SK-N-SH (cell line): ENCODE results near the gene TMEM209.

Experiments used
- RFX5 ChIP-seq: IDR thresholded peaks from 2 replicates; pipeline ENCODE4 v1.6.1; 2012; ENCODE audit warnings: mild to moderate bottlenecking, improper control_type of control experiment, low read length
- TF ChIP-seq, protein P1 (sequence below): fragments of 150-350 bp; IDR thresholded peaks from 2 replicates; pipeline ENCODE4 v1.6.1; 2017; ENCODE audit warnings: antibody characterized with exemption, low read length, low read depth, borderline replicate concordance
- TF ChIP-seq, protein P2 (sequence below): IDR thresholded peaks from 2 replicates; pipeline ENCODE4 v1.6.1; 2012; ENCODE audit warnings: mild to moderate bottlenecking, low read depth, low read length, moderate library complexity
- TF ChIP-seq, protein P3 (sequence below): fragments of 200-600 bp; sonication (generic); IDR thresholded peaks from 2 replicates; pipeline ENCODE4 v1.6.1; 2017; ENCODE audit warnings: antibody characterized with exemption, mild to moderate bottlenecking, moderate library complexity

DNA sequence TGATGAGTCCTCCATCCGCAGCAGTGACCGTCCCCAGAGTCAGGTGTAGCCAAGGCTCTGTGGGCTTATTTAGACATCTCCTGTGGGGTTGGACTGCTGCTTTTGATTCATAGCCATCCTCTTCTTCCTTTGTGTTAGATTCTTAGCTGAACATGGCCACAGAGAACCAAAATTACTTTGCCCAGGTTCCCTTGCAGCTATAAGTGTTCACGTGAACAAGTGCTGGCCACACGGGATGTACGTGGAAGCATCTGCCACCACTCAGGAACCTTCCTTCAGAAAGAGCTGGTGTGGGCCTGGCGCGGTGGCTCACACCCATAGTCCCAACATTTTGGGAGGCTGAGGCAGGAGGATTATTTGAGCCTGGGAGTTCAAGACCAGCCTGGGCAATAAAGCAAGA lies 49.1 kb downstream of the TMEM209 start:
- TF ChIP-seq, protein P1, sequence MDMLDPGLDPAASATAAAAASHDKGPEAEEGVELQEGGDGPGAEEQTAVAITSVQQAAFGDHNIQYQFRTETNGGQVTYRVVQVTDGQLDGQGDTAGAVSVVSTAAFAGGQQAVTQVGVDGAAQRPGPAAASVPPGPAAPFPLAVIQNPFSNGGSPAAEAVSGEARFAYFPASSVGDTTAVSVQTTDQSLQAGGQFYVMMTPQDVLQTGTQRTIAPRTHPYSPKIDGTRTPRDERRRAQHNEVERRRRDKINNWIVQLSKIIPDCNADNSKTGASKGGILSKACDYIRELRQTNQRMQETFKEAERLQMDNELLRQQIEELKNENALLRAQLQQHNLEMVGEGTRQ: no peak
- TF ChIP-seq, protein P2, sequence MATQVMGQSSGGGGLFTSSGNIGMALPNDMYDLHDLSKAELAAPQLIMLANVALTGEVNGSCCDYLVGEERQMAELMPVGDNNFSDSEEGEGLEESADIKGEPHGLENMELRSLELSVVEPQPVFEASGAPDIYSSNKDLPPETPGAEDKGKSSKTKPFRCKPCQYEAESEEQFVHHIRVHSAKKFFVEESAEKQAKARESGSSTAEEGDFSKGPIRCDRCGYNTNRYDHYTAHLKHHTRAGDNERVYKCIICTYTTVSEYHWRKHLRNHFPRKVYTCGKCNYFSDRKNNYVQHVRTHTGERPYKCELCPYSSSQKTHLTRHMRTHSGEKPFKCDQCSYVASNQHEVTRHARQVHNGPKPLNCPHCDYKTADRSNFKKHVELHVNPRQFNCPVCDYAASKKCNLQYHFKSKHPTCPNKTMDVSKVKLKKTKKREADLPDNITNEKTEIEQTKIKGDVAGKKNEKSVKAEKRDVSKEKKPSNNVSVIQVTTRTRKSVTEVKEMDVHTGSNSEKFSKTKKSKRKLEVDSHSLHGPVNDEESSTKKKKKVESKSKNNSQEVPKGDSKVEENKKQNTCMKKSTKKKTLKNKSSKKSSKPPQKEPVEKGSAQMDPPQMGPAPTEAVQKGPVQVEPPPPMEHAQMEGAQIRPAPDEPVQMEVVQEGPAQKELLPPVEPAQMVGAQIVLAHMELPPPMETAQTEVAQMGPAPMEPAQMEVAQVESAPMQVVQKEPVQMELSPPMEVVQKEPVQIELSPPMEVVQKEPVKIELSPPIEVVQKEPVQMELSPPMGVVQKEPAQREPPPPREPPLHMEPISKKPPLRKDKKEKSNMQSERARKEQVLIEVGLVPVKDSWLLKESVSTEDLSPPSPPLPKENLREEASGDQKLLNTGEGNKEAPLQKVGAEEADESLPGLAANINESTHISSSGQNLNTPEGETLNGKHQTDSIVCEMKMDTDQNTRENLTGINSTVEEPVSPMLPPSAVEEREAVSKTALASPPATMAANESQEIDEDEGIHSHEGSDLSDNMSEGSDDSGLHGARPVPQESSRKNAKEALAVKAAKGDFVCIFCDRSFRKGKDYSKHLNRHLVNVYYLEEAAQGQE: no peak
- TF ChIP-seq RFX5: no peak
- TF ChIP-seq, protein P3, sequence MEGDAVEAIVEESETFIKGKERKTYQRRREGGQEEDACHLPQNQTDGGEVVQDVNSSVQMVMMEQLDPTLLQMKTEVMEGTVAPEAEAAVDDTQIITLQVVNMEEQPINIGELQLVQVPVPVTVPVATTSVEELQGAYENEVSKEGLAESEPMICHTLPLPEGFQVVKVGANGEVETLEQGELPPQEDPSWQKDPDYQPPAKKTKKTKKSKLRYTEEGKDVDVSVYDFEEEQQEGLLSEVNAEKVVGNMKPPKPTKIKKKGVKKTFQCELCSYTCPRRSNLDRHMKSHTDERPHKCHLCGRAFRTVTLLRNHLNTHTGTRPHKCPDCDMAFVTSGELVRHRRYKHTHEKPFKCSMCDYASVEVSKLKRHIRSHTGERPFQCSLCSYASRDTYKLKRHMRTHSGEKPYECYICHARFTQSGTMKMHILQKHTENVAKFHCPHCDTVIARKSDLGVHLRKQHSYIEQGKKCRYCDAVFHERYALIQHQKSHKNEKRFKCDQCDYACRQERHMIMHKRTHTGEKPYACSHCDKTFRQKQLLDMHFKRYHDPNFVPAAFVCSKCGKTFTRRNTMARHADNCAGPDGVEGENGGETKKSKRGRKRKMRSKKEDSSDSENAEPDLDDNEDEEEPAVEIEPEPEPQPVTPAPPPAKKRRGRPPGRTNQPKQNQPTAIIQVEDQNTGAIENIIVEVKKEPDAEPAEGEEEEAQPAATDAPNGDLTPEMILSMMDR: no peak
